CD4-positive, CD25-positive, alpha-beta regulatory T cell (primary cell): ENCODE measurements around the gene WDR88. TPM values are rescaled to one million over a fixed set of nuclear protein-coding genes. Genes with fewer than 3 reads are reported as not detected.
A peak's percentile ranks its signal among the peaks of the same experiment; 100 is the strongest.
"Not testable (repeated sequence)": the region's sequence is repeated elsewhere in the genome, so short reads cannot be mapped to it uniquely, and the experiment has no call there.

ENCODE experiments used
- ATAC-seq, 2 donors: fragments of 150-1000 bp; cut with Tn5 transposase; one replicate each; pipeline ENCODE4 v1.10.0; 2021; ENCODE audit warnings: low read depth in 2 of 2, moderate number of reproducible peaks in 2 of 2, moderate library complexity in 1 of 2
- DNase-seq, 3 donors: peaks; one replicate each; pipeline versions ENCODE4 v3.0.0 to v3.0.0-alpha.2; 2012 to 2022; ENCODE audit warnings: mixed read lengths in 1 of 3
- H3K27ac ChIP-seq: one replicate; pipeline ENCODE4 v1.7.0; 2013; ENCODE audit warnings: mild to moderate bottlenecking, low read length; ENCODE audit not compliant: insufficient read depth, poor library complexity, severe bottlenecking
- H3K27me3 ChIP-seq: one replicate; pipeline ENCODE4 v1.7.0; 2013; ENCODE audit warnings: low read length; ENCODE audit not compliant: control insufficient read depth, insufficient read depth
- H3K36me3 ChIP-seq: one replicate; pipeline ENCODE4 v1.7.0; 2013; ENCODE audit warnings: mild to moderate bottlenecking, low read length, moderate library complexity; ENCODE audit not compliant: control insufficient read depth, insufficient read depth
- H3K4me1 ChIP-seq: 2 replicates; pipeline ENCODE4 v1.7.0; 2013; ENCODE audit warnings: mild to moderate bottlenecking, low read length; ENCODE audit not compliant: insufficient read depth, control insufficient read depth, poor library complexity, severe bottlenecking
- H3K4me3 ChIP-seq: one replicate; pipeline ENCODE4 v1.7.0; 2013; ENCODE audit warnings: low read depth, mild to moderate bottlenecking, low read length, moderate library complexity
- H3K9me3 ChIP-seq, 2 experiments: 1 replicate in 1 of 2; 2 replicates in 1 of 2; pipeline ENCODE4 v1.7.0; 2013; ENCODE audit warnings: low read length in 2 of 2, mild to moderate bottlenecking in 1 of 2, moderate library complexity in 1 of 2; ENCODE audit not compliant: control insufficient read depth in 2 of 2
- H3K27ac Mint-ChIP-seq, 3 donors: one replicate each; pipeline ENCODE4 v1.8.0; 2020 to 2022; ENCODE audit warnings: mild to moderate bottlenecking in 3 of 3, mixed read lengths in 3 of 3, moderate library complexity in 2 of 3
- H3K27me3 Mint-ChIP-seq: one replicate; pipeline ENCODE4 v1.8.0; 2022; ENCODE audit warnings: mild to moderate bottlenecking, mixed read lengths
- H3K36me3 Mint-ChIP-seq: one replicate; pipeline ENCODE4 v1.8.0; 2020; ENCODE audit warnings: mixed read lengths
- H3K4me1 Mint-ChIP-seq, 4 donors: one replicate each; pipeline ENCODE4 v1.8.0; 2020 to 2022; ENCODE audit warnings: mixed read lengths in 4 of 4, mild to moderate bottlenecking in 1 of 4
- H3K4me3 Mint-ChIP-seq, 4 donors: one replicate each; pipeline ENCODE4 v1.8.0; 2020 to 2022; ENCODE audit warnings: mild to moderate bottlenecking in 4 of 4, mixed read lengths in 4 of 4, moderate library complexity in 3 of 4
- H3K9me3 Mint-ChIP-seq, 7 donors: one replicate each; pipeline ENCODE4 v1.8.0; 2020 to 2022; ENCODE audit warnings: mixed read lengths in 7 of 7, mild to moderate bottlenecking in 3 of 7, moderate library complexity in 2 of 7
- polyA plus RNA-seq, 4 donors: library from polyadenylated mRNA; unstranded; fragments of 300-500 nt; fragmentation: Illumina TruSeq; gene quantifications; one replicate each; pipeline ENCODE4 v1.2.3, GENCODE V29; 2021
- total RNA-seq: library from RNA; stranded (reverse); gene quantifications from one replicate; pipeline ENCODE4 v1.2.3, GENCODE V29; 2022

The WDR88 gene
- total and polyA plus RNA-seq, 5 donors from 2014 or later, result 0.09 to 0.24 TPM; not detected in 3

DNA sequence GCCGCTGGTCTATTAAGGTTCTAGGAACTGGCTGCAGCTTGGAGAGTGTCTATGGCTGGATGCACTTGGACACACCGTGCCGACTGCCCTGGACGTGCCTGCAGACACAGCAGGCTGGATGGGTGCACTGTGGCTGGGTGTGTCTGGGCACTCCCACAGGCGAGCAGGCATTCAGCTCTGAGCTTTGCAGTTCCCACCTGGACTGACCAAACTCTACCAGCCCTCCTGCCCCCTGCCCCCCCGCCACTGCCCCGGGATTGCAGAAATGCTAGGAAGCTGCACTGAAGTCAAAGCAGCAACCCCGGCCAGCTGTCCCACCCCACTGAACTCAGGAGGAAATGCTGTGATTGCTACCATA lies 55.2 kb downstream of the WDR88 start:
- no peak for DNase-seq
- H3K4me3 ChIP-seq, result no peak overlapping the region
- no peaks in the 10 kb centered on the region for H3K9me3 ChIP-seq
- peaks cover 0 to 1% (median 0%) of the 10 kb centered on the region in 7 donors for H3K9me3 Mint-ChIP-seq
- no peak for ATAC-seq
- H3K4me3 Mint-ChIP-seq, result no peak overlapping the region
- peaks cover 37% of the 10 kb centered on the region for H3K27me3 Mint-ChIP-seq
- H3K4me1 ChIP-seq, result no peaks in the 10 kb centered on the region
- no peaks in the 10 kb centered on the region for H3K36me3 Mint-ChIP-seq
- H3K4me1 Mint-ChIP-seq, result peaks cover 0 to 2% (median 0%) of the 10 kb centered on the region in 4 donors
- H3K27ac ChIP-seq, result no peak overlapping the region
- H3K36me3 ChIP-seq, result no peaks in the 10 kb centered on the region
- H3K27me3 ChIP-seq, result no peaks in the 10 kb centered on the region
- H3K27ac Mint-ChIP-seq, result no peak overlapping the region

DNA sequence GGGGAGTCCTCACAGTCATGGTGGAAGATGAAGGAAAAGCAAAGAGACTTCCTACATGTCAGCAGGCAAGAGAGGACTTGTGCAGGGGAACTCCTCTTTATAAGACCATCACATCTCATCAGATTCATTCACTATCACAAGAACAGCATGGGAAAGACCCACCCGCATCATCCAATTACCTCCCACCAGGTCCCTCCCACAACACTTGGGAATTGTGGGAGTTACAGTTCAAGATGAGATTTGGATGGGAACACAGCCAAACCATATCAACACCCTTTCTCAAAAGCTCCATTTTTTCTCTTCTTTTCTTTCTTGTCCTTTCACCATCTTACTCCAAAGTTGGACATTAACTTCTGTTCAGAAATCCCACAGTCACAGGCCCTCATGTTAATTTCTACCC lies 57.5 kb downstream of the WDR88 start:
- H3K4me1 Mint-ChIP-seq, result peaks cover 0 to 8% (median 0%) of the 10 kb centered on the region in 4 donors
- peaks cover 54% of the 10 kb centered on the region for H3K27me3 Mint-ChIP-seq
- no peak overlapping the region for H3K27ac ChIP-seq
- peaks cover 7% of the 10 kb centered on the region for H3K27me3 ChIP-seq
- H3K36me3 Mint-ChIP-seq, result no peaks in the 10 kb centered on the region
- no peak overlapping the region for H3K27ac Mint-ChIP-seq
- H3K4me3 ChIP-seq, result no peak overlapping the region
- H3K4me3 Mint-ChIP-seq, result no peak overlapping the region
- peaks cover 0 to 1% (median 0%) of the 10 kb centered on the region in 7 donors for H3K9me3 Mint-ChIP-seq
- DNase-seq (no peak), ATAC-seq (no peak)
- H3K9me3 ChIP-seq, result no peaks in the 10 kb centered on the region
- no peaks in the 10 kb centered on the region for H3K4me1 ChIP-seq
- H3K36me3 ChIP-seq, result no peaks in the 10 kb centered on the region

DNA sequence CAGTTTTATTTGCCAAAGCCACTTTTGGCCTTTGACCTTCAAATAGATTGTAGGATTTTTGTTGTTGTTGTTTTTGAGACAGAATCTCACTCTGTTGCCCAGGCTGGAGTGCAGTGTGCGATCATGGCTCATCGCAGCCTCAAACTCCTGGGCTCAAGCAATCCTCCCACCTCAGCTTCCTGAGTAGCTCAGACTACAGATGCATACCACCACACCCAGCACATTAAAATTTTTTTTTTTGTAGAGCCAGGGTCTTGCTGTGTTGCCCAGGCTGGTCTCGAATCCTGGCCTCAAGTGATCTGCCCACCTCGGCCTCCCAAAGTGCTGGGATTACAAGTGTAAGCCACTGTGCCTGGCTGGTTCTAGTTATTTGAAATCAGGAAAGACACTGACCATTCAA lies 59.2 kb downstream of the WDR88 start:
- peaks cover 0 to 11% (median 0%) of the 10 kb centered on the region in 4 donors for H3K4me1 Mint-ChIP-seq
- H3K9me3 Mint-ChIP-seq, H3K36me3 ChIP-seq, ATAC-seq, H3K4me1 ChIP-seq, H3K27ac ChIP-seq, H3K9me3 ChIP-seq, H3K27ac Mint-ChIP-seq, H3K27me3 ChIP-seq, H3K4me3 ChIP-seq, DNase-seq, H3K36me3 Mint-ChIP-seq: not testable (repeated sequence)
- H3K27me3 Mint-ChIP-seq, result peaks cover 64% of the 10 kb centered on the region
- H3K4me3 Mint-ChIP-seq, result peak overlapping the region in 1 of 4 donors; percentile 21

DNA sequence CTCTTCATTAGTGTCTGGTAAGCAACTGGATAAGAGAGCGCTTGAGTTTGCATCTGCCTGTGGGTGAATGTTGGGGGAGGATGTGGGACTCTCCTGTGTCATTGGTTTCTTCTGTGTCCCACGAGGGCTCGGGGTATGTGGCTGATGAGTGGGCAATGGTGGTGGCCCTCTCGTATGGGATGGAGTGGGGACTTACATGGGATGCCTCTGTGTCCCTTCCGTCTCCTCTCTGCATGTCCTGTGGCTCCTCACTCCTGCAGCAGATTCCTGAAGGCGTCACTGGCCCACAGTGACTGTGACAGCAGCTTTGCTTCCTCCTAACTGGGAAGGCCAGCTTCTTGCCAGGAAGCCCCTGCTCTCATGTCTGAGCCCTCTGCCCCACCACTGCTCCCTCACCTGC lies 59.6 kb downstream of the WDR88 start:
- no peak overlapping the region for H3K27ac Mint-ChIP-seq
- no peak for DNase-seq
- peak overlapping the region in 1 of 4 donors; percentile 21 for H3K4me3 Mint-ChIP-seq
- peaks cover 64% of the 10 kb centered on the region for H3K27me3 Mint-ChIP-seq
- peaks cover 0 to 1% (median 0%) of the 10 kb centered on the region in 7 donors for H3K9me3 Mint-ChIP-seq
- H3K4me1 ChIP-seq, result no peaks in the 10 kb centered on the region
- no peak overlapping the region for H3K27ac ChIP-seq
- H3K36me3 Mint-ChIP-seq, result no peaks in the 10 kb centered on the region
- ATAC-seq, result no peak
- H3K36me3 ChIP-seq, result no peaks in the 10 kb centered on the region
- H3K9me3 ChIP-seq, result no peaks in the 10 kb centered on the region
- peaks cover 7% of the 10 kb centered on the region for H3K27me3 ChIP-seq
- H3K4me3 ChIP-seq, result no peak overlapping the region
- peaks cover 0 to 9% (median 0%) of the 10 kb centered on the region in 4 donors for H3K4me1 Mint-ChIP-seq

DNA sequence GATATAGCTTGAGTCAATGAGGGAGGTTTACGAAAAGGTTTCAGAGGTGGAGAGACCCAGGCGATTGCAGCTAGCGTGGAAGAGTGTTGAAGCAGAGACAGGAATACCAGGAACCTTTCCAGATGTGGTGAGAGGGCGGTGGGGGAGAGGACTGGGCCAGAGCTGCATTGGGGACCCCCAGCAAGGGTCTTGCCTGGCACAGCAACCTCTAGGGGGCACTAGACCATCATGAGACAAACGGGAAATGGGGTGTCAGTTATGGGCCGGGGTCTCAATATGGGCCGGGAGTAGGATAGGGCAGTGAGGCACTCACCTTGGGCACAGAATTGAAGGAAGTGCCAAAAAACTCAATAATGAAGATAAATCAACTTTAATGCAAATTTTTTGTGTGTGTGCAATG lies 60.1 kb downstream of the WDR88 start:
- Histone ChIP-seq H3K4me3 (no peak overlapping the region), H3K4me1 (no peaks in the 10 kb centered on the region), H3K27me3 (peaks cover 7% of the 10 kb centered on the region), H3K27ac (no peak overlapping the region), H3K9me3 (no peaks in the 10 kb centered on the region), H3K36me3 (no peaks in the 10 kb centered on the region)
- ATAC-seq (no peak), DNase-seq (no peak)
- H3K4me1 Mint-ChIP-seq, result peaks cover 0 to 9% (median 0%) of the 10 kb centered on the region in 4 donors
- no peaks in the 10 kb centered on the region for H3K36me3 Mint-ChIP-seq
- H3K4me3 Mint-ChIP-seq, result no peak overlapping the region
- peaks cover 0 to 1% (median 0%) of the 10 kb centered on the region in 7 donors for H3K9me3 Mint-ChIP-seq
- H3K27me3 Mint-ChIP-seq, result peaks cover 69% of the 10 kb centered on the region
- no peak overlapping the region for H3K27ac Mint-ChIP-seq

DNA sequence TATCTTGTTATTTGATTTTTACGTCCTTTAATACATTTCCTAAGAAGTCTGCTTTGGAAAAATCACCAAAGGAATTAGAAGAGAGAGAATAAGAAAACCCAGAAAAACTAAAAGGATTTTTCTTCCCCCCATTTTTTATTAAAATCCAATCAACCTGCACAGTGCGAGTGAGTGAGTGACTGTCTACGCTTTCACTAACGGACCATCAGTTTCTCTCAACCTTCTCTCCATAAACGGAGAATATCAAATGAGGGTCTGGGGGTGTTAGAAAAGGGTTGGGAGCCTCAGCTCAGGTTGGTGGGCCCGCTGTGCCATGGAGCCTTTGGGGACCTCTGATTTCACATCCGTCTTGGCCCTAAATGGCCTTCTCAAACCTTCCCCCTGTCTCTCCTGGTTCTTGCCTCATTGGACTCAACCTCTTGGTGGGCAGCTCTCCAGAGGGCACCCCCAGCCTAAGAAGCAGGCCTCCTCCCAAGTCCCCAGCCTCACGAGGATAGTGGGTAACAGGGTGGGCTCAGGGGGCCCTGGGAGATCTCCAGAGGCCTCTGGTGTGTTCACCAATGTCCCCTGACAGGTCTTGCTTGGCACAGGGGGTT lies 61.5 kb downstream of the WDR88 start:
- peaks cover 70% of the 10 kb centered on the region for H3K27me3 Mint-ChIP-seq
- H3K4me1 Mint-ChIP-seq, result peaks cover 0 to 9% (median 0%) of the 10 kb centered on the region in 4 donors
- Histone ChIP-seq H3K27ac (no peak overlapping the region), H3K9me3 (no peaks in the 10 kb centered on the region), H3K27me3 (peaks cover 7% of the 10 kb centered on the region), H3K4me3 (no peak overlapping the region), H3K4me1 (no peaks in the 10 kb centered on the region), H3K36me3 (no peaks in the 10 kb centered on the region)
- ATAC-seq, result no peak
- H3K36me3 Mint-ChIP-seq, result no peaks in the 10 kb centered on the region
- peak overlapping the region in 2 of 4 donors; percentile 9 to 35 for H3K4me3 Mint-ChIP-seq
- peaks cover 0 to 1% (median 0%) of the 10 kb centered on the region in 7 donors for H3K9me3 Mint-ChIP-seq
- no peak overlapping the region for H3K27ac Mint-ChIP-seq
- no peak for DNase-seq

DNA sequence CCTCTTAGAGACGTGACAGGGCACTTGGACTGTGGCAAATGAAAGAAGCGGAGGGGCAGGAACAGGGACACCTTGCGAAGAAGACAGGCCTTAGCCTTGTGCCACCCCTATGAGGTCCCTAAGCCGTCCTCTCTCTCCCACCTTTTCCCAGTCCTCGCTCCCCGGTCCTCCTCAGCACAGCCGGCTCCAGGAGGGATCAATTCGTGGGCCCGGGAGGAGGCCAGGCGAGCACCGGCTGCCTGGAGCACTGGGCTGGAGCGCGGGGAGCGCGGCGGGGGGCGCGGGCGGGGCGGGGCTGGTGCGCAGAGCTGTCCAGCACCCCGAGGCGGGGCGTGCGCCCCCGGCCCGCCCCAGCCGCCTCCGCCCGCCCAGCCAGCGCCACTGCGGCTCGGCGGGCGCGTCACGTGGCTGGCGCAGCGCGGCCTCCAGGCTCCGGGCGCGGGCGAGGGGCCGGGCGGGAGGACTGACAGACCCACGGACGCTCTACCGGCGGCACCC lies 62.0 kb downstream of the WDR88 start, which contains the start of gene LRP3:
Gene LRP3, plus strand, starts transcription at position 466 of the 498 bp plus-strand sequence. CDS start 456 bp downstream, outside the sequence.
- ATAC-seq (no peak), DNase-seq (no peak)
- no peak within 1 kb of the TSS for H3K27ac ChIP-seq
- H3K4me1 ChIP-seq, result no peaks in the 10 kb centered on the region
- H3K36me3 ChIP-seq, result no peaks in the 10 kb centered on the region
- H3K4me3 ChIP-seq, result no peak within 1 kb of the TSS
- Mint-ChIP-seq H3K27ac (no peak within 1 kb of the TSS), H3K4me3 (peak within 1 kb of the TSS in 2 of 4 donors; percentile 35 to 57), H3K36me3 (no peaks in the 10 kb centered on the region), H3K27me3 (peaks cover 72% of the 10 kb centered on the region), H3K9me3 (peaks cover 0 to 1% (median 0%) of the 10 kb centered on the region in 7 donors), H3K4me1 (peaks cover 0 to 9% (median 0%) of the 10 kb centered on the region in 4 donors)
- H3K27me3 ChIP-seq, result peaks cover 7% of the 10 kb centered on the region
- no peaks in the 10 kb centered on the region for H3K9me3 ChIP-seq

DNA sequence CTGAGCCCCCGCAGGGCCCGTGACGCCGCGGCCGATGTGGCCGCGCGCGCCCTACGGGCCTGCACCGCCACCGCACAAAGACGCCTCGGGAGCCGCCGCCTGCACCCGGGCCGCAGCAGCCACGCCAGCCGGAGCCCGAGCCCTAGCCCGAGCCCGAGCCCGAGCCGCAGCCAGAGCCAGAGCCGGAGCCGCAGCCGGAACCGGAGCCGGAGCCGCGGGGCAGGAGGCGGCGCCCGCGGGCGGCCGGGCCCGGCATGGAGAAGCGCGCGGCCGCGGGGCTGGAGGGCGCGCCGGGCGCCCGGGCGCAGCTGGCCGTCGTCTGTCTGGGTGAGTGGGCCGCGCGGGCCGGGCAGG lies 62.6 kb downstream of the WDR88 start:
- no peak overlapping the region for H3K27ac Mint-ChIP-seq
- Histone ChIP-seq H3K27ac (no peak overlapping the region), H3K36me3 (no peaks in the 10 kb centered on the region), H3K27me3 (peaks cover 7% of the 10 kb centered on the region), H3K9me3 (no peaks in the 10 kb centered on the region), H3K4me1 (no peaks in the 10 kb centered on the region), H3K4me3 (no peak overlapping the region)
- H3K36me3 Mint-ChIP-seq, result no peaks in the 10 kb centered on the region
- H3K9me3 Mint-ChIP-seq, result peaks cover 0 to 1% (median 0%) of the 10 kb centered on the region in 7 donors
- DNase-seq (no peak), ATAC-seq (no peak)
- peaks cover 70% of the 10 kb centered on the region for H3K27me3 Mint-ChIP-seq
- peaks cover 0 to 9% (median 0%) of the 10 kb centered on the region in 4 donors for H3K4me1 Mint-ChIP-seq
- no peak overlapping the region for H3K4me3 Mint-ChIP-seq
